Tongue (tissue), 2 donors: ENCODE measurements around the gene ZNF839. TPM values are rescaled to one million over a fixed set of nuclear protein-coding genes. Genes with fewer than 3 reads are reported as not detected.
"Not testable (repeated sequence)": the region's sequence is repeated elsewhere in the genome, so short reads cannot be mapped to it uniquely, and the experiment has no call there.

ENCODE experiments used
- DNase-seq: peaks from one replicate; pipeline ENCODE4 v3.0.0-alpha.2; 2015
- total RNA-seq: library from RNA; depleted of rRNA; stranded (reverse); fragments of >200 nt; gene quantifications from one replicate; pipeline ENCODE4 v1.2.3, GENCODE V29; 2014

Gene ZNF839
- total RNA-seq, 1 donor from 2014 or later, result 10.8 TPM

DNA sequence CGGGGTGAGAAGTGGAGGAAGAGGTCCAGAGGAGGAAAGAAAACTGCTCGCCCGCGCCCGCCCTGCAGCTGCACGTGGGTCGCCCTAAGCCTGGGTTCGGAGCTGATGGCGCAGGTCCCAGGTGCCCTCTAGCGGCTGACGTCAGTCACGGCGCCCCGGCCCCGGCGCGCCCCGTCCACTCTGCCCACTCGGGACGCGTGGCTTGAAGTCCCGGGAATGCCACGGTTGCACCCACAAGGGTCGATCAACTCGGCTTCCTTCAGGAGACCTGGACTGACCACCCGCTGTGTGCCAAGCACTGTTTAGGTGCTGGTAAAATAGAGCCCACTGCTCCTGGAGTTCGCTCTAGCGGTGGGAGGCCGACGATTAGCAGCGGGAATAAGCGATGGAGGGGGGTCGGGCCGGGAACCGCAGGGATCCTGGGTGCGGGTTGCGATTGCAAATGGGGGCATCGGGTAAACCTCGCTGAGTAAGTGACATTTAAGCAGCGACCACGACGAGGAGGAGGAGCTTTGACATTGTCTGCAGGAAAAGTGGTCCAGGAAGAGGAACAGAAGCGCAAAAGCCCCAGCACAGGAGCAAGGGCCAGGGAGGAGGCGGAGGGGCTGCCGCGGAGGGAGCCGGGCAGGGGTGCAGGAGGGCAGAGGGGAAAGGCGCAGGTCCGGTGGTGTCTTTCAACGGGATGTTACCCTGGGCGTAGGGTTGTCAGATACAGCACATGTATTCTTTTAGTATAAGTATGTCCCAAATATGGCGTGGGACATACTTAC, 5.1 kb upstream of the ZNF839 start:
- DNase-seq, result peak; percentile 92

DNA sequence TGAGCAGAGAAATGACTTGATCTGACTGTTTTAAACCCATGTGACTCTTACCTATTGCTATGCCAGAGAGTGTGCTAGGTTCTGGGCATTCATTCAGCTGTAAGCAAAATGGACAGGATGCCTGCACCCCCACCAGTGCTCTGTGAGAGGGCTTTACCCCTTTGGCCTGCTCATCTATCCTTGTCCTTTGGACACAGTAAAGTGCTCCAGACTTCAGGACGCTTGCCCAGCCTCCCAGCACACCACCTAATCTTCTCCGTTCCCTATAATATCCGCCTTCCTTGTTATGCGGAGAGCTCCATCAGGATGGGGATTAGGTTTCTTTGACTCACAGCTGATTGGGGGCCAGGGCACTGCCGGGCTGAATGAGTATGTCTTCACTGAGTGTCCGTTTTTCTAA, 4.4 kb upstream of the ZNF839 start:
- DNase-seq, result no peak

DNA sequence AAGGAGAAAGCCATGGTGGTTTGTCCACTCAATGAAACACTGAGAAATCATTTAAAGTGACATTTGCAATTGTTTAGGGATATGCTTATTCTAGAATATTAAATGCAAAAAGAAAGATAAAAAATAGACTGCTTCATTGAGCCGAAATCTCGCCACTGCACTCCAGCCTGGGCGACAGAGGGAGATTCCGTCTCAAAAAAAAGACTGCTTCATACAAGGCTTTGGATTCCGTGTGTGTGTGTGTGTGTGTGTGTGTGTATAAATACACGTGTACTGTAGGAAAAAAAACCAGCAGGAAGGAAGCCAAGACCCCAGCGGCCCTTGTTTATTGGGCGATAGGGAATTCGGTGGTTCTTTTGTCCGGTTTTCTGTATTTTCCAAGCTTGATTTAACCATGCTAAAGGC, 3.2 kb upstream of the ZNF839 start:
- no peak for DNase-seq

DNA sequence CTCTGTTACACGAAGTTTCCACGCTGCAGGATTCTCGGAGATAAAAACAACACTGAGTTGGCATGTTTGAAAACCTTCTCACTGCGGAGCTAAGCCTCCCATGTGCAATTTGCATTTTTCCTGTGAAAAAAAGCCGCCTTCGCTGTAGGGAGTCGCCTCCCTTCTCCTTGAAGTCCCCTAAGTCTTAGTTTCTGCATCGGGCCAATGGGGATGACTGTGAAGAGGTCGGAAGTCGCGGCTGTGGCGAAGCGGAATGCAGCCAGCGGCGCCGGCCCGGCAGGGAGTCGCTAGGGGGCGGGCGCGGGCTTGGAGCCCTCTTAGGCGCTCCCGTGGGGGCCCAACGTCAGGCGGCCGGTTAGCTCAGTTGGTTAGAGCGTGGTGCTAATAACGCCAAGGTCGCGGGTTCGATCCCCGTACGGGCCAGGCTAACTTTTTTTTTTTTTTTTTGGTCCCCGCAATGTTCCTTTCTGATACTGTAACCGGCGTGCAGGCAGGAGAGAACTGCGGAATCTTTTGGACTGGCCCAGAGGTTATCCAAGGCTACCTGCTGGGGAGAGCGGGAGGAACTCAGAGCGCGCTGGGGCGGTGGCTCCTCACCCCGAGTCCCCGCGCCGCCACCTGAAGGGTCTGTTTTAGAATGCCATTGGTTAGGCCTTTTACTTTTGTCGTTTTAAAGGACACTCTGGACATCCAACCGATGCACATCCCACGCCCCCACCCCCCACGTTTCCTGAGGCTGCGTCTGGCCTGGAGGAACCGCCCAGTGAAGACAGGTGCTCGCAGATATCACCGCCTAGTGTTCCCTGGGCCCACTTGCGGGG, 2.6 kb upstream of the ZNF839 start:
- peak; percentile 97 for DNase-seq

DNA sequence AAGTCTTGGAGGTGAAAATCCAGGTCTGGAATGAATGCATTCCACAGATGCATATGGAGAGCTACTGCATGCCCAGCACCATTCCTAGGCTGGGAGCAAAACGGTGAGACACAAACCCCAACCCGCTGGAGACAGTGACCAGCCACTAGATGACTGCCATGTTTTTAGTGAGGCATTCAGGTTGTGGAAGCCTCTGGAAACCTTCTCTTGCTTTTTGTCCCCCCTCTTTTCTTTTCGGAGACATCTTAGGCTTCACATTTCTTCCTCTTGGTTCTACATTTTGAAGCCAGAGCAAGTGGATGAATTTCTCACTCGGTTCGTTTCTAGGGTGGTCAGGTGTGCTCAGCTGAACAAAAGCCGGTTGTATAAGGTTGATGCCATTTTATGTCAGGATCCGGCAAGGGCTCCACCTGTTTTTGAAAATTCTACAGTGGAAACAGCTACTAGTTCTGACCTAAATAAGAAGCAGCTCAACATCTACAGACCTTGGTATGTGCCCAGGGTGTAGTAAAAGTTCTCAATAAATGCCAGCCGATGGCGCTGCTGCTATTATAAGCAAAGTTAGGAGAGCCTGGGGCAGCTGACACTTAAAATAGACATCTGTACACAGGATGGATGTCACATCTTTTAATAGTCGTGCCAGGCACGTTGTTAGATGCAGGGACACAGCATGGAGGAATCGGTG, 1.8 kb upstream of the ZNF839 start:
- peak; percentile 83 for DNase-seq

DNA sequence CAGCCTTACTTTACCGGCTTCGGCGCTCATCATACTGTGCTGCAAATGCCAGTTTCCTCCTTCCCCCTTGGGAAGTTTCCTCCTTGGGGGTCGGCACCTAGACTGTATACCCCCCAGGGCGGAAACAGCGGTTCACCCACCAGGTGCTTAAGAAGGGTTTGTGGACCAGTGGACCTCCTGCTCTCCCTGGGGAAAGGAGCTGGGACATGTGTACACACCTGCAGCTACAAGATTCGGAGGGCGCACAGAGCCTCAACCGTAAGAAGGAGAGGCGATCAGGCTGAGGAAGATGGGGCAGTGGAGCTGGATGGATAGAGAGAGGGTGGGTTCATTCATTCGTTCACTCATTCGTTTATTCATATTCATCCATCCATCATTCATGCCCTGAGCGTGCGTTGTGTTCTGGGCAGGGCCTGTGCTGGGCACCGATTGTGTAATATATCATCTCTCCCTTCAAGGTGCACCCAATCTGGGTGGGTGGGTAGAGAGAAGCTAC, 717 bp upstream of the ZNF839 start:
- DNase-seq, result no peak

DNA sequence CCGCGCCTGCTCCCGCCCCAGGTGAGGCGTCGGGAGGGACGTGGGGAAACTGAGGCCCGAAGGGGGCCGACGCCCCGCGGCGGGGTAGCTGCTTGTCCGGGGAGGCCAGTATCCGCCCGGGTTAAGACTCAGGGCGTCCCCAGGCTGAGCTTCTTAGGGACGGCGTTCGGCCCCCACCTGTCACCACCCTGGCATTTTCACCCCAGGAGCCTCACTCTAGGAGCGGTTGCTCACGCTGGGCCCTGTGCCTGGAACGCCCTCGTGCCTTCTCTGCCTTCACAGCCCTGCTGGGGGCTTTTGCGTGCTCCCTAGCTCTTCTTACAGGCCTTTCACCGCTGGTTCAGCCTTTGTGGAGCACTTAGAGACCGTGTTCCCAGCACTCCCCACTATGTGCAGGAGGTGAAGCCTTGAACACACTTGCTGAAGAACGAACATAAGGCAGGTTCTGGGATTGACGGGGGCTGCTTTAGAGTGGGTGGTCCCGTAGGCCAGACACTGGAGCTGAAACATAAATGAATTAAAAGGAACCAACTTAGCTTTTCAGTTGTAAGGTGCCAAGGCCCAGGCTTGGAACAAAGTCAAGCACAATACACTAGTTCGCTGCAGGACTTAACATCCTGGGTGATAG, 601 bp downstream of the ZNF839 start:
- peak; percentile 66 for DNase-seq

DNA sequence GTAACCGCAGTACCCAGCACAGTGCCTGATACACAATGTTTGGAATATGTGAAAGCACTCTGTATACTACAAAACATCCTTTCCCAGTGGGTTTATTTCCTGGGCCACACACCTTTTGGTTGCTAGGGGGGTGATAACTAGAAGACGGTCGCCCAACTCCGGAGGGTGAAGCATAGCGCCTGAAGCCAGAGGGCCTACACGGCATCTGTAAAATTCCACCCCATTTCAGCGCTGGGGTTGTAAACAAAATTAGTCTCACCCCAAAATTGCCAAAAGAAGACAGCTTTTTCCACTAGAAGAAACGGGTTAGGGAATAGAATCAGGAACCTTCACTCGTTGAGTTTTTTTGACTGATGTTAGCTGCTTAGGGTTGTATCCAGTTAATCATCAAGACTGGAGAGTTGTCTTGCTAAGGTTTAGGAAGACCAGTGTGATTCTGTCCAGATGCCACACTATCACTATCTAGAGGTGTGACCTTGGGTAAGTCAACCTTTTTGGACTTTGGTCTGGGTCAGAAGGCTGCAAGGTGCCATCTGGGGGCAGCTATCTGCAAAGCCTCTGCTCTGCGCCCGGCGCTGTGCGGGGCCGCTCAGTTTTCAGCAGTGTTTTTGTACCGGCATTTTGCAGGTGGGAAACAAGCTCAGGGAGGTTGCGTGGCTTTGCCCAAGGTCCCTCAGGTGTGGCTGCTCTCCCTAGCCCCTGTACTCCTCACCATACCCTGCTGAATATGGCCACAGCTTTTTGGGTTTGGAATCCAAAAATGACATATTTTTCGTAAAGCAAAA, 1.3 kb downstream of the ZNF839 start:
- no peak for DNase-seq

DNA sequence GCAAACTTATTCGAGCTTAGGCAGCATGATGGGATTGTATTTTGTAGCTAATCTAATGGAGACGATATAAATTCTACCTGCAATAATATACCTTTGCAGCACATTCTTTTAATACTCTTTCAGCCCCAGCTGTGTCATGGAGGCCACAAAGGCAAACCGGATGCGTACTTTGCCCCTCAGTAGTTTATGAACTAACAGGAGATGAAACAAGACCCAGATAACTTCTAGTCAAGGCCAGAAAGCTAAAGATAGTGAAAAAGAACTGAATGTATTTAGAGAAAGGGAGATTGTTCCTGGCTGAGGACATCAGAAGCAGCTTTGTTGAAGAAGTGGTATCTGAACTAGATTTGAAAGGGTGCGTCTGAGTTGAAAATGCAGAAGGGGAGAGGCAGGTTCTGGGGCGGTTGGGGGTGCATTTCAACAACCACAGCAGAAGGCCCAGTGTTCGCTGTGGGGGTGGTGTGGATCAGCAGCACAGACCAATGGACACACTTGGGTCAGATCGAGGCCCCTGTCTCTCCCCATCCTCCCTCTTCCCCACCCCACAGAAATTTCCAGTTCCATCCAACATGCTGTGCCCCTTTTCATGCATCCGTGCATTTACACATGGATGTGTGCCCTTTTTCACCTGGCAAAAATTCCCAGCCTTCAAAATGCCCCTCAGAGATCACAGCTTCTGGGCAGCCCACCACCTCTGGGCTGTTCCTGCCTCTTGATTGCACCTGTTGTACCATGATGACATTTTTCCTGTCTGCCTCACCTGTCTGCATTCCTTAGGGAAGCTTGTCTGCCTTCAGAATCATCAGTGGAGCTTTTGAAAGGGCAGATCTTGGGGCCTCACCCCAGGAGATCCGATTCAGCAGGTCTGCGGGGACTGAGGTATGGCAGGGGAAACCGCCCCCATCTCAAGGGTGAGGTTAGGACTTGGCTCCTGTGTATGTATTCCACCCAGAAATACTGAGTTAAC, 2.2 kb downstream of the ZNF839 start:
- DNase-seq, result no peak

DNA sequence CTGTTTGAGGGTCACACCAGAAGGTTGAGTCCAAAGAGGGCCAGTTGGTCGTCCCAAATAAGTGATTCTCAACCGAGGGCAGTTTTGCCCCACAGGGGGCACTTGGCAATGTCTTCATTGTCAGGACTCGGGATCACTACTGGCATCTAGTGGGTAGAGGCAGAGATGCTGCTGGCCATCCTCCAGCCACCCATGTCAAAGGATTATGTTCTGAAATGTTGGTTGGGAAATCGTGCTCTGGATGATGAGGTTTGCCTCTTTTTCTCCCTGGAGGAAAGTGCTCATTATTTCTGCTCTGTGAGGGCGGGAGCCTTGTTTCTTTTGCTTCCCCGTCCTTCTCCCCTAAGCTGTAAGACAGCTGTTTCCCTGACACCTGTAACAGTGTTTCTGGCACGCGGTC, 3.6 kb downstream of the ZNF839 start:
- peak; percentile 61 for DNase-seq

DNA sequence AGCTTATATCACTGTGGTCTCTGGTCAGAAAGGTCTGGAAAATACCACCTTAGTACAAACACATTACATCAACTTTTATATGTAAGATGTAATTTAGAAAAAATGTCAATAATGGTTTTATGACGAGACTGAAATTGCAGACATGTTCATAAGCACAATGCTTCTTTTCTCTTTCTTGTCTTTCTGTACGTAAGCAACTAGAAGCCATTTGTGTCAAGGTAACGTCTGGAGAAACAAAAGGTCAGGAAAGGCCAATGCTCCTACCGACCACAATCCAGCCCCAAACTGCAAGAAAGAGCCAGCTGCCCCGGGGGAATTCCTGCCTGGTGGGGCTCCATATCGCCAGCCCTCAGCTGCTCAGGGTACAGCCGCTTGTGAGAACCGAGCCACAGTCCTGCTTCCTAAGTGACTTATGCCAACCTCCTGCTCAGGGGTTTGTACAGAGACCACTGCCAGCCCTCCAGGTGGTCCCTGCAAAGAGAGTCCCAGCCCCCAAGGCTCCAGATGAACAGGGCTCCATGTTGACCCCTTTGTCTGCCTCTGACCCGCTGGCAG, 6.3 kb downstream of the ZNF839 start:
- no peak for DNase-seq

DNA sequence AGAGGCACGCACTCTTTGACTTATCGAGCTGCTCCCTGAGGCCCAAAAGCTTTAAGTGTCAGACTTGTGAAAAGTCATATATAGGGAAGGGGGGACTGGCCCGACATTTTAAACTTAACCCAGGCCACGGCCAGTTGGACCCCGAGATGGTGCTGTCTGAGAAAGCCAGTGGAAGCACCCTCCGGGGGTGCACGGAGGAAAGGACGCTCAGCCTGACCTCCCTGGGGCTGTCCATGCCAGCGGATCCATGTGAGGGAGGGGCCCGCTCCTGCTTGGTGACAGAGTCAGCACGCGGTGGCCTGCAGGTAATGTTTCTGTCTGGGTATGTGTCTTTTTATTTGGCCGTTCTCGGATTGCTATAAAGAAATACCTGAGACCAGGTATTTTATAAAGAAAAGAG, 7.0 kb downstream of the ZNF839 start:
- DNase-seq, result no peak

DNA sequence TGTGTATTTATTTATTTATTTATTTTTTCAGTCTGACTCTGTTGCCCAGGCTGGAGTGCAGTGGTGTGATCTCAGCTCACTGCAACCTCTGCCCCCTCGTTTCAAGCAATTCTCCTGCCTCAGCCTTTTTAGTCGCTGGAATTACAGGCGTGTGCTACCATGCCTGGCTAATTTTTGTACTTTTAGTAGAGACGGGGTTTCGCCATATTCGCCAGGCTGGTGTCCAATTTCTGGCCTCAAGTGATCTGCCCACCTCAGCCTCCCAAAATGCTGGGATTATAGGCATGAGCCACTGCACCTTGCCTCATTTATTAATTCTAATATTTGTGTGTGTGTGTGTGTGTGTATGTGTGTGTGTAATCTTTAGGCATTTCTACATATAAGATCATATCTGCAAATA, 9.8 kb downstream of the ZNF839 start:
- DNase-seq, result not testable (repeated sequence)

DNA sequence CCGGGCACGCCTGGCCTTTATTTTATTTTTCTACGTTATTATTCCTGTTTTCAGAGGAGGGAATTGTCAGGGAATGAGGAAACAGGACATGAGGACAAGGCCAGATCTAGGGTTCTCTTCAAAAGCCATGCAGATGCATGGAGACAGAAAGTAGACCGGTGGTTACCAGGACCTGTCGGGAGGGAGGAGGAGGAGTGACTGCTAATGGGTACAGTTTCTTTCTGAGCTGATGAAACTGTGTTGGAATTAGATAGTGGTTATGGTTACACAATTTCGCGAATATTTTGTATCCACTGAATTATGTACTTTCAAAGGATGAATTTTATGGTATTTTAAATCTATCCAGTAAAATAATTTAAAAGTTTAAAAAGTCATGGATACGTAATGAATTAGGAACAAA, 11.3 kb downstream of the ZNF839 start:
- DNase-seq, result no peak

DNA sequence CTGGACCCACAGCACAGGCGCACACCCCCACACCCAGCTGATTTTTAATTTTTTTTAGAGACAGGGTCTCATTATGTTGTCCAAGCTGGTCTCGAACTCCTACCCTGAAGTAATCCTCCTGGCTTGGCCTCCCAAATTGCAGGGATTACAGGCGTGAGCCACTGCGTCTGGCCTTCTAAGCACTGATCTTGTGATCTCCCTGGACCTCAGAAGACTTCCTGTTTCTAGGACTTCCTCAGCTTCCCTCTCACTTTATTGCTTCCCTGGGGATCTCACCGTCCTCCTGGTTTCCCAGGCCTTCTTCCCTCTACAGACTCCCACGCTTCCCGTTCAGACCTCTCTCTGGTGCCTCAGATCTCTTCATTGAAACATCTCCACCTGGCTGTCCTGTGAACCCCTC, 13.8 kb downstream of the ZNF839 start:
- no peak for DNase-seq

DNA sequence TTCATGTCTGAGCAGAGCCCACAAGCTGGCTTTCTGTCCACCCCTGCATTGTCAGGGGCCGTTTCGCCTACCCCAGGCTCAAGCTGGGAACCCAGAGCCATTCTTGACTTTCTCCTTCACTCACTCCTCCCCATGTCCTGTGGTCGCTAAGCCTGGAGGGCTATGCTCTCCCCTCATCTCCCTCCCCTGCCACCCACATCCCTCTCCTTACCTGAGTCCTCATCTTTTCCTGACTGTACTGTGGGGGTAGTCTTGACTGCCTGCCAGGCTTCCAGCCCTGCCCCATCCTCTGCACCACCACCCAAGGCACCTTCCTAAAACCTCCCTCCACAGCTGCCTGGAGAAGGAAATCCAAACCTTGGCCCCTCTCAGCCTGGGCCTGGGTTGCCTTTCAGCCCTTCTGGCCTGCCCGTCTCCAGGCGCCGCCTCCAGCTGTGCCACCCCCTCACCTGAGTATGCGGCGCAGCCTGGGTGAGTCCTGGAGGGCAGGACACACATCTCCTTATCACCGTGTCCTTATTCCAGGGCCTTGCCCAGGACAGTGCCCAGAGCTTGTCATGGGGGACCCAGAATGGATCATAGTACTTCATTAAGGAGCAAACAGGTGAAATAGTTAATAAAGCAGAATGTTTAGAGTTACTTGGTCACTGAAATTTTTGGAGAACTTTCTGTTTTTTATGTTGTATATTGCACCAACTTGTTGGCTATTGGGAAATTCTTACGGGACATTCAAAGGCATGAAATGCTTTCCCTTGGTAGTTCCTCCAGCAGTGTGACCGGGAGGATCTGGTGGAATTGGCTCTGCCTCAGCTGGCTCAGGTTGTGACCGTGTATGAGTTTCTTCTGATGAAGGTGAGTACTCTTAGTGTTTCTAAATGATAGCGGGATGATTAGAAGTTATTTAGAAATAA, 14.5 kb downstream of the ZNF839 start:
- DNase-seq, result no peak

DNA sequence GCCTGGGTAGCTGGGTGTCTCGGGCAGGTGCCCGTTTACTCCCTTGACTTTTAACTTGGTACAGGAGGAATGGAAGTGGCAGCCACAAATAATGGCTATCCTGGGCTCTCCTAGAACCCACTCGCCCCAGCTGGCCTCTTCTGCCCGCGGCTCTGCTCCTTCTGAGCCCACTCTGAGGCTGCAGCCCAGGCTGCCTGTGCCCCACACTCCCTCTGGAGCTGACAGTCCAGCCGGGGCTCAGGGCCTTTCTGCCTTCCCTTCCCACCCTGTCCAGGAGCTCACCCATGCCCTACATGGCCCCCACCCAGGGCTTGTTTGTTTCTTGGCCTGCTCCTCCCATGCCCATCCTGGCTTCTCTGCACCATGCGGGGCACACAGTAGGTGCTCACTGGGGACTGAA, 15.6 kb downstream of the ZNF839 start:
- DNase-seq, result no peak

DNA sequence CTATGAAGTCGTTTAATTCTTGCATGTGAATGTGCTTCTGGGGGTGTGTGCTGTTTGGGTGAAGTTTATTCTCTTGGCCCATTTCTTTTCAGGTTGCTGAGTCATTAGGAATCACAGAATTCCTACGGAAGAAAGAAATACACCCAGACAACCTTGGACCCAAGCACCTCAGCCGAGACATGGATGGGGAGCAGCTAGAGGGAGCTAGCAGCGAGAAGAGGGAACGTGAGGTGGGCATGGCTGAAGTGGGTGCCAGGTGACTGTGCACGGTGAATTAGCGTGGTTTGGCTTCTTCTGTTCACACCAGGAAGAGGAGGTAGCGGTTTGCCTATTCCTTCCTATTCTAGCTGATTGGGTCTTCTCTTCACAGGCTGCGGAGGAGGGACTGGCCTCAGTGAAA, 19.2 kb downstream of the ZNF839 start:
- DNase-seq, result no peak

DNA sequence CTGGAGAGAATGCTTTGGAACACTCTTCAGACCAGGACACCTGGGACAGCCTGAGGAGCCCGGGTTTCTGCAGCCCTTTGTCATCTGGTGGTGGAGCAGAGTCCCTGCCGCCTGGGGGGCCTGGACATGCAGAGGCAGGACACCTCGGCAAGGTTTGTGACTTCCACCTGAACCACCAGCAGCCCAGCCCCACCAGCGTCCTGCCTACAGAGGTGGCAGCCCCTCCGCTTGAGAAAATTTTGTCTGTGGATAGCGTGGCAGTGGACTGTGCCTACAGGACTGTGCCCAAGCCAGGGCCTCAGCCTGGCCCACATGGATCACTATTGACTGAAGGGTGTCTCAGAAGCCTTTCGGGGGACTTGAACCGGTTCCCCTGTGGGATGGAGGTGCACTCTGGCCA, 22.0 kb downstream of the ZNF839 start:
- no peak for DNase-seq
